ENCODE results near the gene ASMTL.
"Not testable (repeated sequence)": the region's sequence is repeated elsewhere in the genome, so short reads cannot be mapped to it uniquely, and the experiment has no call there.

The ASMTL gene, protein sequence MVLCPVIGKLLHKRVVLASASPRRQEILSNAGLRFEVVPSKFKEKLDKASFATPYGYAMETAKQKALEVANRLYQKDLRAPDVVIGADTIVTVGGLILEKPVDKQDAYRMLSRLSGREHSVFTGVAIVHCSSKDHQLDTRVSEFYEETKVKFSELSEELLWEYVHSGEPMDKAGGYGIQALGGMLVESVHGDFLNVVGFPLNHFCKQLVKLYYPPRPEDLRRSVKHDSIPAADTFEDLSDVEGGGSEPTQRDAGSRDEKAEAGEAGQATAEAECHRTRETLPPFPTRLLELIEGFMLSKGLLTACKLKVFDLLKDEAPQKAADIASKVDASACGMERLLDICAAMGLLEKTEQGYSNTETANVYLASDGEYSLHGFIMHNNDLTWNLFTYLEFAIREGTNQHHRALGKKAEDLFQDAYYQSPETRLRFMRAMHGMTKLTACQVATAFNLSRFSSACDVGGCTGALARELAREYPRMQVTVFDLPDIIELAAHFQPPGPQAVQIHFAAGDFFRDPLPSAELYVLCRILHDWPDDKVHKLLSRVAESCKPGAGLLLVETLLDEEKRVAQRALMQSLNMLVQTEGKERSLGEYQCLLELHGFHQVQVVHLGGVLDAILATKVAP

DNA sequence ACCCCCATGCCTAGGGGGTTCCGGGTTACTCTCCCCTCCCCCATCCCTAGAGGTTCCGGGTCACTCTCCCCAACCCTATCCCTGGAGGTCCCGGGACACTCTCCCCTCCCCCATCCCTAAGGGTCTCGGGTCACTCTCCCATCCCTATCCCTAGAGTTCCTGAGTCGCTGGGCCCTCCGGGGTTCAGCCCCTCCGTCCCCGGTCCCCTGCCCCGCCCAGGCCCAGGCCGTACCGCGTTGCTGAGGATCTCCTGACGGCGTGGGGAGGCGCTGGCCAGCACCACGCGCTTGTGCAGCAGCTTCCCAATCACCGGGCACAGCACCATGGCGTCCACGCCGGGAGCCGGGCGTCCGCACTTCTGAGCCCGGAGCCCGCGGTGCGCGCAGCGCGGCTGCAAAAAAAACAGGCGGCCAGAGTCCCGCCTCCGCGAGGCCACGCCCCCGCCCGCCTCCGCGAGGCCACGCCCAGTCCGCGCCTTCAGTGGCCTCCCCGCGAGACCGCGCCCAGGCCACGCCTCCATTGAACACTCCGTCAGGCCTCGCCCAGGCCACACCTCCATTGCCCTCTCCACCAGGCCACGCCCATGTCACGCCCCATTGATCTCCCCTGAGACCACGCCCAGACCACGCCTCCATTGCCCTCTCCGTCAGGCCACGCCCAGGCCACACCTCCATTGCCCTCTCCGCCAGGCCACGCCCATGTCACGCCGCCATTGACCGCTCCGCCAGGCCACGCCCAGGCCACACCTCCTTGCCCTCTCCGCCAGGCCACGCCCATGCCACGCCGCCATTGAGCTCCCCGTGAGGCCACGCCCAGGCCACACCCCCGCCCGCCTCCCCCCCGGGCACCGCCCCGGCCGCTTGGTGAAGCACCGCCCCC is at the start of gene ASMTL:
ASMTL (minus strand) TSS at position 394 of the 879 bp plus-strand sequence; CDS start at position 325, 69 bp downstream.
- peak; percentile 100 for DNase-seq (ENCODE audit: low spot score)

DNA sequence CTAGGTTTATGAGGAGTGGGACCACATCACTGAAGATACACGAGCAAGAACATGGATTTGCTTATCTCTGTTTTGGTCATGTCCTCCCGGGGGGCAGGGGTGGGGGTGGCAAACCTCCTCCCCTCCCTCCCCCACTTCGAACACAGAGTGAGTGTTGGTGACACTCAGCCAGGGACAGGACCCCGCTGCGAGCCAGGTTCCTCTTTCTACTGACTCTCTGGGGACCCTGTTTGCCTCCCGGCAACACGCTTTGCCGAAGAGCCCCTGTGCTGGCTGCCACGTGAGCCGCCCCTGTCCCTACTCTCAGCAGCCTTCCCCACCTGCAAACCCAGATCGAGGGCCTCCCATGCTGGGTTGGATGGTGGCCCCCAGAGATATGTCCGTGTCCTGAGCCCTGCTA is 49.5 kb upstream of the ASMTL start:
- no peak for DNase-seq (ENCODE audit: low spot score)

DNA sequence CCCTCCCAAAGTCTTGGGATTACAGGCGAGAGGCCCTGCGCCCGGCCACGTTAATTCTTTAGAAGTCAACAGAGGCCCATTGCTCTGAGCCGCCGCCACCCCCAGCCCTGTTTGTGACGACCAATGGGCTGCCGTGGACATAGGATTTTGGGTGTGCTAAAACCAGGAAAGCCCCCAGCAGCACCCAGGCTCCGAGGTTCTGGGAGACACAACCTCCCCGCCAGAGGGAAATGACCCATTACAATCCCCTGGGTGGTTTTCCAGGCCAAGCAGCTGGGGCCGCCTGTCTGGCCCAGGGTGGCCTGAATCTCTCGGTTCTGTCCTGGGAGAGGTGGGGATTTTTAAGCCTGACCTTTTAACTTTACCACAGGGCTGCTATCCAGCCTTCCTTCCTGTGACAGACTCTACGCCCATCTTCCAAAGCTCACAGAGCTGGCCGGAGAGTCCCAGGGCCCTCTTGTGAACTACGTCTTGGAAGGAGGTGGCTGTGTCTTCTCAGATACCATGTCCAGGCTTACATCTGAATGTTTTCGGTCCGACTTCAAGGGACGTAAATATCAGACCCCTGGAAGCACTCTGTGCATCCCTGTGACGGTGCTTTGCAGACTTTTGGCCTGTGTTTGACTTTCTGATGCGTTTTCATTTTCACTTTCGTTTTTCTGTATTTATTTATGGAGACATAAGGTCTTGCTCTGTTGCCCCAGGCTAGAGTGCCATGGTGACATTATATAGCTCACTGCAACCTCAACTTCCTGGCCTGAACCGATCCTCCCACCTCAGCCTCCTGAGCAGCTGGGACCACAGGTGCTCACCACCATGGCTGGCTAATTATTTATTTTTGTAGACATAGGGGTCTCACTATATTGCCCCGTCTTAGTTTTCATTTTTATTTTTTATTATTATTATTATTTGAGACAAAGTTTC is 48.3 kb upstream of the ASMTL start:
- DNase-seq (ENCODE audit: low spot score), result peak; percentile 35

DNA sequence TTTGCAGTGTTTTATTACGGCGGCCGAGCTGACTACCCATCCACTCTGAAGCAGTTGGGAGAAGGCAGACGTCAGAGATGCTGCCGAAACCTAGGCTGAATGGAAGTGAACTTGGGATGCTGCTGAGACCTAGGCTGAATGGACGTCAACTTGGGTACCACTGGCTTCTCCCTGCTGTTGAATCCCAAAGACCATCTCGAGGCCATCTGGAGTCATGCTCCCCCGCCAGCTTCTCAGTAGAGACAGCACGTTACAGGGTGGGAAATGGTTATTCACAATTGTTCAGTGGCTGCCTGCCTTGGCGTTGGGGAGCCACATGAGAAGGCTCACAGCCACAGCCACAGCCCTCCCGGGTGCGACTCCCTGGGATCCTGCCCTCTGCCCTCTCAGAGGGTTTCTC is 43.4 kb upstream of the ASMTL start:
- DNase-seq (ENCODE audit: low spot score), result no peak

DNA sequence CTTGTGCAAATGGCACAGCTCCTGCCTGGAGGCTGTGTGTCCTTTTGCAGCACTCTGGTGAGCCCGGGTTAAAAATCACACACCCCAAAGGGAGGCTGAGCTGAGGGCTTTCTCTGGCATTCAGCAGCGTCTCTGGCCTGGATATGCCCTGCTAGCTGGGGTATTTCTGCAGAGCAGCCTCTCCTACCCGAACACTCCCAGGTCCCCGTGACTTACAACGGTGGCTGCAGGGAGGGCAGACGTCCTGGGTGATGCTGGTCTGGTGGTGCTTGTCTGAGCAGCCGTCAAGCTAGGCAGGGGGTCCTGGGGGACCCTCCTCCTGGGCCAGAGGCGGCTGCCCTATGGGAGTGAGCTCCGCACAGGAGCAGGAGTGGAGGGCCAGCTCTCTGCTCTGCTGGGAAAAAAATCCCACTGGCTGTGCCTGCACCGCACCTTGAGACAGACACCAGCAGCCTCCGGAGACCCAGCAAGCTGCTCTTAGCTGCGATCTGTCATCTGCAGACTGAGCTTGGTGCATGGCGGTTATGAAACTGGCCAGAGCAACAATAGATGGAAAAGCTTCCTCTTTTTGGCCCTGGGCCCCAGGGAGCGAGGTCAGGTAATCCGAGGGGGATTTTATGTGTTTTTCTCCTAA is 41.3 kb upstream of the ASMTL start:
- no peak for DNase-seq (ENCODE audit: low spot score)

DNA sequence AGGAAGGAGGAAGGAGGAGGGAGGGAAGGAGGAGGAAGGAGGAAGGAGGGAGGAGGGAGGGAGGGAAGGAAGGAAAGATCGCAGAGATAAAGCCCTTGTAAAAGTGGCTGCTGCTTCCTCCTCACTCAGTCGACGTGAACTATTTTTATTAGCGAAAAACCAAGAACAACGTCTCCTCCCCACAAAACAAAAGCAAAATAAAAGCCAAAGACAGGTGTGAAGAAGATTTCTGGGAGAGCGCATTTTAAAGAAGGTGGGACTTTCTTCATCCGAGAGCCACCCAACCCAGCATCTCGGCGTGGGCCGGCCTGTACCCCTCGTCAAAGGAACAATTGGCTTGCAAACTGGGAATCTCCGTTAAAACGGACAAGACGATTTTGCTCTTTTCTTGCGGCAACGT is 40.7 kb upstream of the ASMTL start:
- DNase-seq (ENCODE audit: low spot score), result no peak

DNA sequence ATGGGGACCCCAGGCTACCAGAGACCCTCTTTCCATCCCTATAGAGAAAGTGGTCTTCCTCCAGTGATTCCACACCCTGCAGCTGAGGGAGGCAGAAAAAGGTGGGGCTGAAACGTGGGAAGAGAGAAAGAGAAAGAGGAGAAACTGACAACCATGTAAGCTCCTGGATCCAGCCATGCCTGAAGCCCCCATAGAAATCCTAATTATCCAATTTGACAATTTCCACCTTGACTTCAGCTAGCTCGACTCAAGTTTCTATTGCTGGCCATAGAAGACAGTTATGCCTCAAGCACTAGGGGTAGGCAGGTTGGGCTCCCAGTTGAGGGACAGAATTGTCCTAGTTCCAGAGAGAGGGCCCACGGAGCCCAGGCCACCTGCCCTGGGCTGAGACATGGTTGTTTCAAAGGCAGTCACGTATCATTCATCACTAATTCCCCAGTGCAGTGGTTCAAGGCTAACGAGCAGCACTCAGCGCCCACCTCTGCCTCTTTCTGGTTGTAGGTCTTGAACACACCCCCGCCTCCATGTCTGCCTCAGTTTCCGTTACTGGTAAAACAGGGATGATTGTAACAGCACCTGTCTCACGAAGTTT is 39.8 kb upstream of the ASMTL start:
- no peak for DNase-seq (ENCODE audit: low spot score)

DNA sequence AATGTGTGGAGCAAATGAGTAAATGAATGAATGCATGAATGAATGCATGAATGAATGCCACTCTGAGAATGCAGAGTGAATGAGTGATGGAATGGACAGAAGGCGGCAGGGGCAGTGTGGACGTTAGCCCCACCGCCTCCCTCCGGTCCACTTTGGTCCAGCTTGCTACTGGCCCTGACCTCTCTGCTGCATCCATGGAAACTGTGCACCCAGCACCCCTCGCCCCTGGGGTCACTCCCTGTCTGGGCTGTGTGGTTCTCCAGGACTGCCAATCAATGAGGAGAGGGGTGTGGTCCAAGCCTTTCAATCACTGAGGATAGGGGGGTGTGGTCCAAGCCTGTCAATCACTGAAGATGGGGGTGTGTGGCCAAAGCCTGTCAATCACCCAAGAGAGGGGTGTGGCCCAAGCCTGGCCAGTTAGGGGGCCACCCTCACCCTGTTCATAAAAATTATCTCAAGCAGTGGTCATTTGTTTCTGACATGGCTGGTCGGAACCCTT is 39.2 kb upstream of the ASMTL start:
- peak; percentile 54 for DNase-seq (ENCODE audit: low spot score)

DNA sequence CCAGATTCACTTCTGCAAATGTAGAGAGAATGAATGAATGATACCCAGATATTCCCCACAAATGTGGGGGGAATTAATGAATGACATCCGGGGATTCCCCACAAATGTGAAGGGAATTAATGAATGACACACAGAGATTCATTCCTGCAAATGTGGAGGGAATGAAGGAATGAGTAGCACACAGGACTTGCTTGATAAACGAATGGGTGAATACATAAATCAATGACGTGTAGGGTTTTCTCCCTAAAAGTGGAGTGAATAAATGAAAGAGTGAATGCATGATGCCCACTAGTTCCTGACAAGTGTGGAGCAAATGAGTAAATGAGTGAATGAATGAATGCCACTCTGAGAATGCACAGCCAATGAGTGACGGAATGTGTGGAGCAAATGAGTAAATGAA is 38.5 kb upstream of the ASMTL start:
- DNase-seq (ENCODE audit: low spot score), result not testable (repeated sequence)

DNA sequence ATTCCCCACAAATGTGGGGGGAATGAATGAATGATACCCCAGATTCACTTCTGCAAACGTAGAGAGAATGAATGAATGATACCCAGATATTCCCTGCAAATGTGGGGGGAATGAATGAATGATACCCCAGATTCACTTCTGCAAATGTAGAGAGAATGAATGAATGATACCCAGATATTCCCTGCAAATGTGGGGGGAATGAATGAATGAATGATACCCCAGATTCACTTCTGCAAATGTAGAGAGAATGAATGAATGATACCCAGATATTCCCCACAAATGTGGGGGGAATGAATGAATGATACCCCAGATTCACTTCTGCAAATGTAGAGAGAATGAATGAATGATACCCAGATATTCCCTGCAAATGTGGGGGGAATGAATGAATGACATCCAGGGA is 38.0 kb upstream of the ASMTL start:
- not testable (repeated sequence) for DNase-seq (ENCODE audit: low spot score)

DNA sequence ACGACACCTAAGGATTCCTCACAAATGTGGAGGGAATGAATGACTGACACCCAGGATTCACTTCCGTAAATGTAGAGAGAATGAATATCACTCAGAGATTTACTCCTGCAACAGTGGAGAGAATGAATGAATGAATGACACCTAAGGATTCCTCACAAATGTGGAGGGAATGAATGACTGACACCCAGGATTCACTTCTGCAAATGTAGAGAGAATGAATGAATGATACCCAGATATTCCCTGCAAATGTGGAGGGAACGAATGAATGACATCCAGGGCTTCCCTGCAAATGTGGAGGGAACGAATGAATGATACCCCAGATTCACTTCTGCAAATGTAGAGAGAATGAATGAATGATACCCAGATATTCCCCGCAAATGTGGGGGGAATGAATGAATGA is 36.6 kb upstream of the ASMTL start:
- not testable (repeated sequence) for DNase-seq (ENCODE audit: low spot score)

DNA sequence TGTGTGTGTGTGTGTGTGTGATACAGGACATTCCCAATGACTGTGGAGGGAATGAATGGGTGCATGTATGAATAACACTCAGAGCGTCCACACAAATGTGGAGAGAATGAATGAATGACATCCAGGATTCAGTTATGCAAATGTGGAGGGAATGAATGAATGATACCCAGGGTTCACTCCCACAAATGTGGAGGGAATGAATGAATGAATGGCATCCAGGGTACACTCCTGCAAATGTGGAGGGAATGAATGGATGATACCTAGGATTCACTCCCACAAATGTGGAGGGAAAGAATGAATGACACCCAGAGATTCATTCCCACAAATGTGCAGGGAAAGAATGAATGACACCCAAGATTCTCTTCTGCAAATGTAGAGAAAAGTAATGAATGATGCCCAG is 36.0 kb upstream of the ASMTL start:
- DNase-seq (ENCODE audit: low spot score), result no peak

DNA sequence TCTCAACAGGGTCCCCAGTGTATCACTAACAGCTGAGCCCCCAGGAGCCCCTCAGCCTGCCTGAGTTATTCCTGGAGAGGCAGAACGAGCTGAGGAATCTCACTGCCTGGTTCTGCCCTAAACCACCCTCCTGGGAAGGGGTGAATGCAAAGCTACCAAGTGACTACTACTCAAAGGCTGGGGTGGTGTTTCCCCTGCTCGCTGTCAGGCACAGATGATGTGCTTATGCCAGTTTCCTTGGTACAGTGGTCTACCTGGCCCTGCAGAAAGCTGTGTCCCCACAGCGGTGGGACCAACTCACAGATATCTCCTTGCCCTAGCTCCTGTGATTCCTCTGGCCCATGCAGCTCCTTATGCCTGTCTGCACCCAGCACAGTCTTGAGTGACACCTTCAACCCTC is 35.4 kb upstream of the ASMTL start:
- DNase-seq (ENCODE audit: low spot score), result no peak

DNA sequence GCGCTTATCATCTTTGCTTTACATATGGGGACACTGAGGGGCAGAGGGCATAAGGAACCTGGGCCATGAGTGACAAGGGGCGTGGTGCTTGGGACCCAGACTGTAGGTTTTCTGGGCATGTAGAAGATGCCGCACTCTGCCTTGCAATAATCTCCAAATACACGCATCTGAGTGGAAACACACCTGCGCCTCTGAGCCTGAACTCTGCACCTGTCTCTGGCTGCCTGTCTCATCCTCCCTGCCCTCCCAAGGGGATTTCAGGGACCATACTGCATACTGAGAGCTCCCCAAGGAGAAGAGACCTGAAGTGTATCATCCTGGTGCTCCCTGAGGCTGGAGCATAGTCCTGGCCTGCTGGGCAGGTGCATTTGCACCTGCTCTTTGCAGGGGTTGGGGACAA is 34.7 kb upstream of the ASMTL start:
- DNase-seq (ENCODE audit: low spot score), result no peak

DNA sequence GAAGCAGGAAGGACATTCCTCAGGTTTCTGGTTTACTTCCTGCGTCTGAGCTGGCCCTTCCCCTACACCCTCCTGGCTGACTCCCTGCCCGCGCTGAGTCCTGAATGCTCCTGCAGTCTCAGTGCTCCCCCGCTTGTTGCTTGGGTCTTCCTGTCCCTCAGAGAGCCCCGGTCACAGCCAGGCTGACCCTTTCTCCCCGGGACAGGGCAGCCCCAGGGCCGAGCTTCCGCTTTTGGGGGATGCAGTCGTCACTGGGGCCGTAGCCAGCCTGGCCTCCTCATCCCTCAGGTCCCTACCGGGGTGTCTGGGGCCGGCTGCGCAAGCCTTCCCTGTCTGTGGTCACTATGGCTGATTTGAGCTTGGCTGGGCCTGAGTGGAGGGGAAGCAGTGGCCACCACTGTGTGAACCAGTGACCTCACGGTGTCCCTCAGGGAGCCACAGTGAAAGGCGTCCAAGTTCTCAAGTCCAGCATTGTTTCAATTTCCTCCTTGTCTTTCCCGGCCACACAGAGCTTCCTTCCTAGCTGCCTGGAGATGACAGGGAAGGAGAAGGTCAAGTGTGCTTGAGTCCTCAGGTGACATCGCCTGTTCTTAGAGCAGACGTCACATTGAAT is 34.1 kb upstream of the ASMTL start:
- DNase-seq (ENCODE audit: low spot score), result no peak

DNA sequence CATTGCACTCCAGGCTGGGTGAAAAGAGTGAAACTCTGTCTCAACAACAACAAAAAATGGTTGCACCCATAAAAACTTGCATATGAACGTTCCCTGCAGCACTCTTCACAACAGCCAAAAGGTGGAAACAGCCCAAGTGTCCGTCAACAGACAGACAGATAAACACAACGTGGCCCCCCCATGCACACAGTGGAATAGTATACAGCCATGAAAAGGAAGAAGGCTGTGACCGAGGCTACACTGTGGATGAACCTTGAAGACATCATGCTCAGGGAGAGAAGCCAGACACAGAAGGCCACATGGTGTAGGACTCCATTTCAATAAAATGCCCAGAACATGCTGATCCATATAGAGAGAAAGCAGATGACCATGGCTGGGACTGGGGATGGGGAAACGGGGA is 33.5 kb upstream of the ASMTL start:
- no peak for DNase-seq (ENCODE audit: low spot score)

DNA sequence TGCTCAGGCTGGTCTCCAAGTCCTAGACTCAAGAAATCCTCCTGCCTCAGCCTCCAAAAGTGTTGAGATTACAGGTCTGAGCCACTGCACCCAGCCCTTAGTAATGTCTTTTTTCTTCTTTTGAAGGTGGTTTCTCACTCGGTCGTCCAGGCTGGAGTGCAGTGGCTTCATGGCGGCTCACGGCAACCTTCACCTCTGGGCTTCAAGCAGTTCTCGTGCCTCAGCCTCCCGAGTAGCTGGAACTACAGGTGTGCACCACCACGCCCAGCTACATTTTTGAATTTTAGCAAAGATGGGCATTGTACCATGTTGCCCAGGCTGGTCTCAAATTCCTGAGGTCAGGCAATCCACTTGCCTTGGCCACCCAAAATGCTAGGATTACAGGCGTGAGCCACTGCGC is 32.3 kb upstream of the ASMTL start:
- DNase-seq (ENCODE audit: low spot score), result no peak

DNA sequence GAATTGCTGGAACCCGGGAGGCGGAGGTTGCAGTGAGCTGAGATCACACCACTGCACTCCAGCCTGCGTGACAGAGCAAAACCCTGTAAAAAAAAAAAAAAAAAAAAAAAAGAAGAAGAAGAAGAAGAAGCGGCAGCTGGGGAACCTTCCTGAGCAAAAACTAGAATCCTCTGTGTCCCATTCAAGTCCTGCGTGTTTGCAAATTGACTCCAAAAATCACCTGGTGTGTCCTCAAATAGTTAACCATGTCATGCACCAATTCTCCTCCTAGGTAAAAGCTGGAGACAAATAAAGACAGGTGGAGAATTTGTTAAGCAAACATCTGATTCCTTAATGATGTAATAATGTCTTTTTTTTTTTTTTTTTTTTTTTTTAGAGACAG is 31.9 kb upstream of the ASMTL start:
- DNase-seq (ENCODE audit: low spot score), result no peak

DNA sequence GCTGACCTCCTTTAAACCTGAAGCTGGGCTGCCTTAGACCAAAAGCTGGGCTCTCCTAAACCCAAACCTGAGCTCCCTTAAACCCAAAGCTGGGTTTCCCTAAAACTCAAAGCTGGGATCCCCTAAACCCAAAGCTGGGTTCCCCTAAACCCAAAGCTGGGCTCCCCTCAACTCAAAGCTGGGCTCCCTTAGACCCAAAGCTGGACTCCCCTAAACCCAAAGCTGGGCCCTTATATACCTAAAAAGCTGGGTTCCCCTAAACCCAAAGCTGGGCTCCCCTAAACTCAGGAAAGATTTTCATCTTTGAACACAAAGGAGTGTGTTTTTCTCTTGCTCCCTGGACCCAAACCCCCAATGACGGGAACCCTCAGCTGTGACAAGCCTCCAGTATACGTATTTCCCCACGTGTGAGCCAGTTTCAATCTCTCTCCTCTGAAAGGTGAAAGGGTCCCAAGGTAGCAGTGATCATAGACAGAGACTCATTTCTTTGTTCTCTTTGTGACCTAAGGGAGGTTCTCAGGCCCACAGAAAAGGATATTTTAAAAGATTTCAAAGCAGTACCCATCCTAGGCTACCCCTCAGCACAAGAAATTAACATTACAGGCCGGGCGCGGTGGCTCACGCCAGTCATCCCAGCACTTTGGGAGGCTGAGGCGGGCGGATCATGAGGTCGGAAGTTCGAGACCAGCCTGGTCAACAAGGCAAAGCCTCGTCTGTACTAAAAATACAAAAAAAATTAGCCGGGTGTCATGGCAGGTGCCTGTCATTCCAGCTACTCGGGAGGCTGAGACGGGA is 31.3 kb upstream of the ASMTL start:
- no peak for DNase-seq (ENCODE audit: low spot score)
